KMS-11 (cell line): ENCODE measurements around the gene WHAMM.

Source experiments
- H2AFZ ChIP-seq: fragments of 200-600 bp; sonication (generic); 2 replicates; pipeline ENCODE4 v1.6.1; 2016; ENCODE audit warnings: antibody characterized with exemption, mixed run types, low read depth
- H3K27ac ChIP-seq: fragments of 200-600 bp; sonication (generic); 2 replicates; pipeline ENCODE4 v1.6.1; 2016; ENCODE audit warnings: mild to moderate bottlenecking, mixed run types
- H3K27me3 ChIP-seq: fragments of 200-600 bp; sonication (generic); 2 replicates; pipeline ENCODE4 v1.6.1; 2017; ENCODE audit warnings: mild to moderate bottlenecking, low read depth, mixed run types, moderate library complexity; ENCODE audit not compliant: insufficient read depth
- H3K36me3 ChIP-seq: fragments of 200-600 bp; sonication (generic); 2 replicates; pipeline ENCODE4 v1.6.1; 2017; ENCODE audit warnings: mild to moderate bottlenecking, mixed run types; ENCODE audit not compliant: insufficient read depth
- H3K4me1 ChIP-seq: fragments of 200-600 bp; sonication (generic); 2 replicates; pipeline ENCODE4 v1.6.1; 2016; ENCODE audit warnings: mild to moderate bottlenecking, low read depth, mixed run types; ENCODE audit not compliant: poor library complexity, severe bottlenecking
- H3K4me2 ChIP-seq: fragments of 200-600 bp; sonication (generic); 2 replicates; pipeline ENCODE4 v1.7.0; 2016; ENCODE audit warnings: mild to moderate bottlenecking, mixed run types
- H3K4me3 ChIP-seq: fragments of 200-600 bp; sonication (generic); IDR thresholded peaks from 2 replicates; pipeline ENCODE4 v1.6.1; 2017; ENCODE audit warnings: low read depth, low read length, mixed read lengths; ENCODE audit not compliant: insufficient read depth
- H3K79me2 ChIP-seq: fragments of 200-600 bp; sonication (generic); 2 replicates; pipeline ENCODE4 v1.6.1; 2016; ENCODE audit warnings: low read depth, mixed run types; ENCODE audit not compliant: insufficient read depth
- H3K9ac ChIP-seq: fragments of 200-600 bp; sonication (generic); 2 replicates; pipeline ENCODE4 v1.6.1; 2016; ENCODE audit warnings: mild to moderate bottlenecking, mixed run types
- H4K20me1 ChIP-seq: fragments of 200-600 bp; sonication (generic); 2 replicates; pipeline ENCODE4 v1.6.1; 2016; ENCODE audit warnings: mild to moderate bottlenecking, mixed run types; ENCODE audit not compliant: insufficient read depth
- CTCF ChIP-seq: fragments of 200-600 bp; sonication (generic); conservative IDR thresholded peaks from 2 replicates; pipeline ENCODE4 v1.6.1; 2017; ENCODE audit warnings: low read depth, mild to moderate bottlenecking, antibody characterized with exemption, low read length, moderate library complexity, mixed read lengths

The WHAMM gene

GRCh38 chr15:82823049-82823448 is 13.6 kb downstream of the WHAMM start:
- Histone ChIP-seq H2AFZ (no peak overlapping the region), H3K4me2 (no peak overlapping the region), H3K36me3 (no peaks in the 10 kb centered on the region), H4K20me1 (no peaks in the 10 kb centered on the region), H3K9ac (no peak overlapping the region), H3K27ac (no peak overlapping the region), H3K79me2 (no peaks in the 10 kb centered on the region), H3K4me1 (no peaks in the 10 kb centered on the region), H3K27me3 (no peaks in the 10 kb centered on the region), H3K4me3 (no peak overlapping the region)
- no peak for TF ChIP-seq CTCF

- Histone ChIP-seq H3K79me2 (no peaks in the 10 kb centered on the region), H3K4me2 (no peak overlapping the region), H3K4me1 (no peaks in the 10 kb centered on the region), H3K27ac (no peak overlapping the region), H3K4me3 (no peak overlapping the region), H3K9ac (no peak overlapping the region), H3K27me3 (no peaks in the 10 kb centered on the region), H2AFZ (no peak overlapping the region), H3K36me3 (no peaks in the 10 kb centered on the region), H4K20me1 (no peaks in the 10 kb centered on the region)
- TF ChIP-seq CTCF, result no peak
Observed at GRCh38 chr15:82828075-82828474, 18.6 kb downstream of the WHAMM start.

- no peak for TF ChIP-seq CTCF
- Histone ChIP-seq H3K4me1 (no peaks in the 10 kb centered on the region), H3K4me3 (no peak overlapping the region), H3K79me2 (no peaks in the 10 kb centered on the region), H4K20me1 (no peaks in the 10 kb centered on the region), H3K27ac (no peak overlapping the region), H3K9ac (no peak overlapping the region), H3K4me2 (no peak overlapping the region), H3K36me3 (no peaks in the 10 kb centered on the region), H2AFZ (no peak overlapping the region), H3K27me3 (no peaks in the 10 kb centered on the region)
Observed at GRCh38 chr15:82829234-82829633, 19.8 kb downstream of the WHAMM start.

GRCh38 chr15:82830427-82831173 is 21.2 kb downstream of the WHAMM start:
- Histone ChIP-seq H3K79me2 (no peaks in the 10 kb centered on the region), H3K4me3 (no peak overlapping the region), H3K36me3 (no peaks in the 10 kb centered on the region), H4K20me1 (no peaks in the 10 kb centered on the region), H3K4me1 (no peaks in the 10 kb centered on the region), H3K27ac (no peak overlapping the region), H3K27me3 (no peaks in the 10 kb centered on the region), H3K9ac (no peak overlapping the region), H2AFZ (no peak overlapping the region), H3K4me2 (no peak overlapping the region)
- TF ChIP-seq CTCF, result no peak
